H9 (cell line): ENCODE measurements around the gene MROH8. TPM values are rescaled to one million over a fixed set of nuclear protein-coding genes. Genes with fewer than 3 reads are reported as not detected.

ENCODE experiments used
- DNase-seq: peaks from one replicate; pipeline ENCODE4 v3.0.0-alpha.2; 2017
- H2AFZ ChIP-seq: one replicate; pipeline ENCODE4 v1.6.1; 2013; ENCODE audit warnings: mild to moderate bottlenecking, low read length, control low read depth, moderate library complexity
- H2AK5ac ChIP-seq: 2 replicates; pipeline ENCODE4 v1.6.1; 2013; ENCODE audit warnings: low read length, control low read depth, mixed read lengths; ENCODE audit not compliant: insufficient read length
- H2BK120ac ChIP-seq: one replicate; pipeline ENCODE4 v1.6.1; 2013; ENCODE audit warnings: low read depth, mild to moderate bottlenecking, low read length, control low read depth, inconsistent platforms; ENCODE audit not compliant: poor library complexity, severe bottlenecking
- H2BK12ac ChIP-seq: 2 replicates; pipeline ENCODE4 v1.6.1; 2013; ENCODE audit warnings: low read length, control low read depth, mixed read lengths, low read depth; ENCODE audit not compliant: insufficient read length
- H2BK15ac ChIP-seq: 2 replicates; pipeline ENCODE4 v1.6.1; 2013; ENCODE audit warnings: low read depth, low read length, control low read depth
- H2BK20ac ChIP-seq: one replicate; pipeline ENCODE4 v1.6.1; 2013; ENCODE audit warnings: low read depth, mild to moderate bottlenecking, low read length, control low read depth, inconsistent platforms; ENCODE audit not compliant: poor library complexity, severe bottlenecking
- H2BK5ac ChIP-seq: 2 replicates; pipeline ENCODE4 v1.6.1; 2013; ENCODE audit warnings: low read length, control low read depth, mixed read lengths; ENCODE audit not compliant: insufficient read length
- H3K14ac ChIP-seq: 2 replicates; pipeline ENCODE4 v1.6.1; 2013; ENCODE audit warnings: low read length, control low read depth; ENCODE audit not compliant: insufficient read depth
- H3K18ac ChIP-seq: 2 replicates; pipeline ENCODE4 v1.6.1; 2013; ENCODE audit warnings: low read depth, mild to moderate bottlenecking, mixed read lengths, low read length, control low read depth; ENCODE audit not compliant: insufficient read length
- H3K23ac ChIP-seq: 2 replicates; pipeline ENCODE4 v1.6.1; 2013; ENCODE audit warnings: low read length, control low read depth, mixed read lengths, low read depth; ENCODE audit not compliant: insufficient read length
- H3K23me2 ChIP-seq: 2 replicates; pipeline ENCODE4 v1.6.1; 2013; ENCODE audit warnings: low read depth, mild to moderate bottlenecking, mixed read lengths, low read length, control low read depth; ENCODE audit not compliant: insufficient read length, poor library complexity, severe bottlenecking
- H3K27ac ChIP-seq: 2 replicates; pipeline ENCODE4 v1.5.1; 2013; ENCODE audit warnings: low read length, control low read depth, mixed read lengths, low read depth; ENCODE audit not compliant: insufficient read length
- H3K27me3 ChIP-seq: 2 replicates; pipeline ENCODE4 v1.6.1; 2013; ENCODE audit warnings: low read length, control low read depth, inconsistent platforms; ENCODE audit not compliant: insufficient read depth
- H3K4ac ChIP-seq: 2 replicates; pipeline ENCODE4 v1.6.1; 2013; ENCODE audit warnings: low read depth, mild to moderate bottlenecking, control low read depth, inconsistent platforms, low read length, moderate library complexity
- H3K4me1 ChIP-seq: 2 replicates; pipeline ENCODE4 v1.6.1; 2013; ENCODE audit warnings: low read length, control low read depth, inconsistent platforms; ENCODE audit not compliant: insufficient read depth
- H3K4me2 ChIP-seq: 2 replicates; pipeline ENCODE4 v1.6.1; 2013; ENCODE audit warnings: low read length, control low read depth, mixed read lengths; ENCODE audit not compliant: insufficient read length, insufficient read depth
- H3K56ac ChIP-seq: 2 replicates; pipeline ENCODE4 v1.6.1; 2013; ENCODE audit warnings: low read depth, mild to moderate bottlenecking, mixed read lengths, low read length, control low read depth; ENCODE audit not compliant: insufficient read length
- H3K79me1 ChIP-seq: 2 replicates; pipeline ENCODE4 v1.6.1; 2013; ENCODE audit warnings: low read depth, mild to moderate bottlenecking, moderate library complexity, low read length, control low read depth, inconsistent platforms; ENCODE audit not compliant: insufficient read depth, poor library complexity, severe bottlenecking
- H3K79me2 ChIP-seq: 2 replicates; pipeline ENCODE4 v1.6.1; 2013; ENCODE audit warnings: low read length, control low read depth, inconsistent platforms; ENCODE audit not compliant: insufficient read depth
- H3K9ac ChIP-seq: 2 replicates; pipeline ENCODE4 v1.6.1; 2013; ENCODE audit warnings: low read length, control low read depth, mixed read lengths; ENCODE audit not compliant: insufficient read length; ENCODE audit errors: extremely low read depth
- H3K9me3 ChIP-seq: one replicate; pipeline ENCODE4 v1.6.1; 2013; ENCODE audit warnings: low read depth, low read length, inconsistent platforms; ENCODE audit not compliant: control insufficient read depth
- H3T11ph ChIP-seq: one replicate; pipeline ENCODE4 v1.6.1; 2013; ENCODE audit warnings: mild to moderate bottlenecking, low read length, control low read depth, inconsistent platforms
- H4K20me1 ChIP-seq: one replicate; pipeline ENCODE4 v1.6.1; 2013; ENCODE audit not compliant: control insufficient read depth, insufficient read length, insufficient read depth
- H4K5ac ChIP-seq: 2 replicates; pipeline ENCODE4 v1.6.1; 2013; ENCODE audit warnings: low read depth, mild to moderate bottlenecking, mixed read lengths, low read length, control low read depth; ENCODE audit not compliant: insufficient read length
- H4K8ac ChIP-seq: replicated peaks from 2 replicates; pipeline ENCODE4 v1.6.1; 2013; ENCODE audit warnings: low read length, control low read depth, mixed read lengths, low read depth; ENCODE audit not compliant: insufficient read length
- H4K91ac ChIP-seq: 2 replicates; pipeline ENCODE4 v1.6.1; 2013; ENCODE audit warnings: low read depth, mild to moderate bottlenecking, moderate library complexity, mixed read lengths, low read length, control low read depth; ENCODE audit not compliant: insufficient read length
- H3K27ac Mint-ChIP-seq, 3 experiments: 2 replicates in 2 of 3; 3 replicates in 1 of 3; pipeline ENCODE4 v1.8.0; 2020 to 2021; ENCODE audit warnings: mixed read lengths in 3 of 3, mild to moderate bottlenecking in 1 of 3, moderate library complexity in 1 of 3
- H3K27me3 Mint-ChIP-seq: 2 replicates; pipeline ENCODE4 v1.8.0; 2021; ENCODE audit warnings: low read depth, mild to moderate bottlenecking, moderate library complexity, mixed read lengths
- H3K36me3 Mint-ChIP-seq, 3 experiments: 2 replicates in 2 of 3; 3 replicates in 1 of 3; pipeline ENCODE4 v1.8.0; 2020 to 2021; ENCODE audit warnings: low read depth in 3 of 3, mixed read lengths in 3 of 3; ENCODE audit not compliant: insufficient read depth in 1 of 3
- H3K4me1 Mint-ChIP-seq, 2 experiments: 2 replicates each; pipeline ENCODE4 v1.8.0; 2020; ENCODE audit warnings: mixed read lengths in 2 of 2
- H3K4me3 Mint-ChIP-seq, 2 experiments: 2 replicates in 1 of 2; 3 replicates in 1 of 2; pipeline ENCODE4 v1.8.0; 2020 to 2021; ENCODE audit warnings: mild to moderate bottlenecking in 2 of 2, mixed read lengths in 2 of 2, moderate library complexity in 1 of 2
- H3K9me3 Mint-ChIP-seq, 2 experiments: 2 replicates in 1 of 2; 3 replicates in 1 of 2; pipeline ENCODE4 v1.8.0; 2020; ENCODE audit warnings: mild to moderate bottlenecking in 2 of 2, mixed read lengths in 2 of 2, moderate library complexity in 1 of 2
- CTCF ChIP-seq: fragments of 200-600 bp; sonication (generic); conservative IDR thresholded peaks from 3 replicates; pipeline ENCODE4 v1.8.0; 2021; ENCODE audit warnings: antibody characterized with exemption, mild to moderate bottlenecking
- WGBS: extraction: QIAGEN DNeasy Blood & Tissue Kit; methylation state at CpG from one replicate; pipeline ENCODE4 v1.1.7; 2013; ENCODE audit warnings: missing lambda C conversion rate, low lambda C conversion rate, mixed read lengths; ENCODE audit not compliant: insufficient read length; ENCODE audit errors: extremely low coverage; 5-methylcytosine and 5-hydroxymethylcytosine counted together
- total RNA-seq: library from RNA; stranded (reverse); gene quantifications from 2 replicates; pipeline ENCODE4 v1.2.1, GENCODE V29; 2021

Gene MROH8
- total RNA-seq, 1 experiment from 2014 or later, result 0.90 TPM

DNA sequence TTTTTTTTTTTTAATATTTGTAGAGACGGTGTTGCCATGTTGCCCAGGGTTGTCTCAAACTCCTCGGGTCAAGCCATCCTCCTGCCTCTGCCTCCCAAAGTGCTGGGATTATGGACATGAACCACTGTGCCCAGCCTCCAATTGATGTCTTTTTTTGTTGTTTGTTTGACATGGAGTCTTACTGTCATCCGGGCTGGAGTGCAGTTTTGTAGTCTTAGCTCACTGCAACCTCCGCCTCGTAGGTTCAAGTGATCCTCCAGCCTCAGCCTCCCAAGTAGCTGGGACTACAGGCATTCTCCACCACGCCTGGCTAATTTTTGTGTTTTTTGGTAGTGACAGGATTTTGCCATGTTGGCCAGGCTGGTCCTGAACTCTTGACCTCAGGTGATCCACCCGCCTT, 9.4 kb upstream of the MROH8 start:
- Mint-ChIP-seq H3K4me3 (no peak overlapping the region), H3K36me3 (peaks cover 44 to 77% (median 69%) of the 10 kb centered on the region in 3 experiments), H3K4me1 (peaks cover 14 to 15% of the 10 kb centered on the region in 2 experiments), H3K27ac (no peak overlapping the region), H3K9me3 (no peaks in the 10 kb centered on the region), H3K27me3 (no peaks in the 10 kb centered on the region)
- Histone ChIP-seq H3K23ac (no peak overlapping the region), H3K79me2 (peaks cover 28% of the 10 kb centered on the region), H3K4ac (no peak overlapping the region), H3K27me3 (no peaks in the 10 kb centered on the region), H3K23me2 (no peaks in the 10 kb centered on the region), H2AFZ (no peak overlapping the region), H2BK12ac (no peak overlapping the region), H3K4me1 (no peaks in the 10 kb centered on the region), H2BK5ac (no peak overlapping the region), H4K91ac (no peak overlapping the region), H2AK5ac (no peak overlapping the region), H2BK120ac (no peak overlapping the region), H3K79me1 (peaks cover 16% of the 10 kb centered on the region), H3K56ac (no peak overlapping the region), H4K5ac (no peak overlapping the region), H3T11ph (no peak overlapping the region), H3K4me2 (no peak overlapping the region), H2BK15ac (no peak overlapping the region), H3K9ac (no peak overlapping the region), H4K8ac (no peak overlapping the region), H2BK20ac (no peak overlapping the region), H3K9me3 (no peaks in the 10 kb centered on the region), H3K27ac (no peak overlapping the region), H4K20me1 (no peaks in the 10 kb centered on the region), H3K18ac (no peak overlapping the region), H3K14ac (no peak overlapping the region)
- no peak for TF ChIP-seq CTCF
- DNase-seq, result no peak
- no CpG with 5 or more reads among the region's 7 CpGs for WGBS
